ENCODE measurements around the gene CTAG1A.
"Not testable (repeated sequence)": the region's sequence is repeated elsewhere in the genome, so short reads cannot be mapped to it uniquely, and the experiment has no call there.

The CTAG1A gene

GRCh38 chrX:154602226-154602625 is 17.3 kb downstream of the CTAG1A start:
- no peak for DNase-seq (ENCODE audit: low read depth)
- TF ChIP-seq, protein P1, sequence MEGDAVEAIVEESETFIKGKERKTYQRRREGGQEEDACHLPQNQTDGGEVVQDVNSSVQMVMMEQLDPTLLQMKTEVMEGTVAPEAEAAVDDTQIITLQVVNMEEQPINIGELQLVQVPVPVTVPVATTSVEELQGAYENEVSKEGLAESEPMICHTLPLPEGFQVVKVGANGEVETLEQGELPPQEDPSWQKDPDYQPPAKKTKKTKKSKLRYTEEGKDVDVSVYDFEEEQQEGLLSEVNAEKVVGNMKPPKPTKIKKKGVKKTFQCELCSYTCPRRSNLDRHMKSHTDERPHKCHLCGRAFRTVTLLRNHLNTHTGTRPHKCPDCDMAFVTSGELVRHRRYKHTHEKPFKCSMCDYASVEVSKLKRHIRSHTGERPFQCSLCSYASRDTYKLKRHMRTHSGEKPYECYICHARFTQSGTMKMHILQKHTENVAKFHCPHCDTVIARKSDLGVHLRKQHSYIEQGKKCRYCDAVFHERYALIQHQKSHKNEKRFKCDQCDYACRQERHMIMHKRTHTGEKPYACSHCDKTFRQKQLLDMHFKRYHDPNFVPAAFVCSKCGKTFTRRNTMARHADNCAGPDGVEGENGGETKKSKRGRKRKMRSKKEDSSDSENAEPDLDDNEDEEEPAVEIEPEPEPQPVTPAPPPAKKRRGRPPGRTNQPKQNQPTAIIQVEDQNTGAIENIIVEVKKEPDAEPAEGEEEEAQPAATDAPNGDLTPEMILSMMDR (IDR thresholded peaks at IDR 0.05; ENCODE audit: control insufficient read depth, insufficient read depth, low read depth, low read length, missing control alignments) = no peak
- H3K4me3 ChIP-seq (ENCODE audit: control insufficient read depth, low read depth, low read length) = no peak overlapping the region

GRCh38 chrX:154602766-154603437 is 18.0 kb downstream of the CTAG1A start:
- TF ChIP-seq, protein P1 (IDR thresholded peaks at IDR 0.05; ENCODE audit: control insufficient read depth, insufficient read depth, low read depth, low read length, missing control alignments) = no peak
- H3K4me3 ChIP-seq (ENCODE audit: control insufficient read depth, low read depth, low read length) = no peak overlapping the region

GRCh38 chrX:154603438-154604430 is 18.8 kb downstream of the CTAG1A start:
- TF ChIP-seq, protein P1 (IDR thresholded peaks at IDR 0.05; ENCODE audit: control insufficient read depth, insufficient read depth, low read depth, low read length, missing control alignments) = no peak
- H3K4me3 ChIP-seq (ENCODE audit: control insufficient read depth, low read depth, low read length) = no peak overlapping the region
- DNase-seq (ENCODE audit: low read depth) = no peak

More at GRCh38 chrX:154602766-154603437, 18.0 kb downstream of the CTAG1A start:
- DNase-seq (ENCODE audit: low read depth) = no peak

GRCh38 chrX:154605566-154605965 is 20.6 kb downstream of the CTAG1A start:
- no peak for DNase-seq (ENCODE audit: low read depth)
- TF ChIP-seq, protein P1 (IDR thresholded peaks at IDR 0.05; ENCODE audit: control insufficient read depth, insufficient read depth, low read depth, low read length, missing control alignments) = no peak
- no peak overlapping the region for H3K4me3 ChIP-seq (ENCODE audit: control insufficient read depth, low read depth, low read length)

DNA sequence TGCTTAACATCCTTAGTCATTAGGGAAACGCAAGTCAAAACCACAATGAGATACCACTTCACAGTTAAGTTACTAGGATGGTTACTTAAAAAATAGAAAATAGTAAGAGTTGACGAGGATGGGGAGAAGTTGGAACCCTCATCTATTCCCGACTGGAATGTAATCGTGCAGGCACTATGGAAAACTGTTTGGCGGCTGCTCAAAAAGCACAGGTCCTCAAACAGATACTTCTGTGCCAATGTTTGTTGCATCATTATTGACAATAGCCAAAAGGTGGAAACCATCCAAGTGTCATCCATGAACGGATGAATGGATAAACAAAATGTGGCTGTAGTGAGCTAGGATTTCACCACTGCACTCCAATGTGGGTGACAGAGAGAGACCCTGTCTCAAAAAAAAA is 22.4 kb downstream of the CTAG1A start:
- TF ChIP-seq, protein P1 (IDR thresholded peaks at IDR 0.05; ENCODE audit: control insufficient read depth, insufficient read depth, low read depth, low read length, missing control alignments) = no peak
- DNase-seq (ENCODE audit: low read depth) = no peak
- no peak overlapping the region for H3K4me3 ChIP-seq (ENCODE audit: control insufficient read depth, low read depth, low read length)

DNA sequence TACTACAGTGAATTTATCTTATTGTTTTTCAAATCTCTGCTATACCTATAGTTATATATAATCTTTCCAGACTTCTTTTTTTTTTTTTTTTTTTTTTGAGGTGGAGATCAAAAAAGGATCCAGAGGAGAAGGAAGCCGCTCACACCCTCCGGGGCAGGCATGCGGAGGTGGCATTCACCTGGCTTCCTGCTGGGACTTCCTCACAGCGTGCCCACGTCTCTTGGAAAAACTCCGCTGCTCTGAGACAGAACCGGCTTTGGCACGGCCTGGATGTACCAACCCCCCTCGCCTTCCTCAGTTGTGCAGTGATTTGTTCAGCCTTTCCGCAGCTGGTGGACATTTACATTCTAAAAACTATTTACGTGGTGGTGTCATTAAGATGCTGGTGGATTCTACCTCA is 23.0 kb downstream of the CTAG1A start:
- DNase-seq (ENCODE audit: low read depth); H3K4me3 ChIP-seq (ENCODE audit: control insufficient read depth, low read depth, low read length): not testable (repeated sequence)

DNA sequence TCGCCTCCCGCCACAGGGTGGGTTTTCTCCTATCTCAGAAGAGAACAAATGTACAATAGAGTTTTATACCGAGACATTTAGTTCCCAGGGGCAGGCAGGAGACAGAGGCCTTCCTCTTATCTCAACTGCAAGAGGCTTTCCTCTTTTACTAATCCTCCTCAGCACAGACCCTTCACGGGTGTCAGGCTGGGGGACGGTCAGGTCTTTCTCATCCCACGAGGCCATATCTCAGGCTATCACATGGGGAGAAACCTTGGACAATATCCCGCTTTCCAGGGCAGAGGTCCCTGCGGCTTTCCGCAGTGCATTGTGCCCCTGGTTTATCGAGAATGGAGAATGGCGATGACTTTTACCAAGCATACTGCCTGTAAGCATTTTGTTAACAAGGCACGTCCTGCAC is 23.9 kb downstream of the CTAG1A start:
- not testable (repeated sequence) for H3K4me3 ChIP-seq (ENCODE audit: control insufficient read depth, low read depth, low read length)

DNA sequence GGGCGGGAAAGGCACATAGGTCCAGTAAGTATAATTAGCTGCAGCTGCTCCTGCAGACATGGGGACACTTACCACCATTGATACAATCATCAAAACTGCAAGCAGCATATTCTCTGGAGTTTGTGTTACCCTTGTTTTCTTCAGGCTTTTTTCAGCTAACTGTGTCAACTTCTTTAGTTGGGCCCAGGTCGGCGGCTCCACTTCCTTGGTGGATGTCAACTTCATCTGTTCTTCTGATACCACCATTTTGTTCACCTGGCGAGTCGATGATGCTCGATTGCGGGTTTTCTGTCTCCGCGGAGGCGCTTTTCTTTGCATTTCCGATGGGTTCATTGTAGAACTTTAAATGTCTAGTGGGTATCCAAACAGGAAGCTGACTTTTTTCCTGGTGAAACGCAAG is 26.2 kb downstream of the CTAG1A start:
- not testable (repeated sequence) for DNase-seq (ENCODE audit: low read depth); H3K4me3 ChIP-seq (ENCODE audit: control insufficient read depth, low read depth, low read length)

More for the DNA sequence above, 23.9 kb downstream of the CTAG1A start:
- DNase-seq (ENCODE audit: low read depth) = not testable (repeated sequence)

GRCh38 chrX:154613586-154613985 is 28.7 kb downstream of the CTAG1A start:
- not testable (repeated sequence) for H3K4me3 ChIP-seq (ENCODE audit: control insufficient read depth, low read depth, low read length); DNase-seq (ENCODE audit: low read depth)

GRCh38 chrX:154619182-154619581 is 34.2 kb downstream of the CTAG1A start, which contains the start of gene CTAG1B:
Gene CTAG1B, minus strand, starts transcription at chrX:154619282. Its CDS starts 64 bp downstream, at chrX:154619218.
- H3K4me3 ChIP-seq (ENCODE audit: control insufficient read depth, low read depth, low read length); DNase-seq (ENCODE audit: low read depth): not testable (repeated sequence)

GRCh38 chrX:154620767-154621414 is 36.0 kb downstream of the CTAG1A start:
- not testable (repeated sequence) for H3K4me3 ChIP-seq (ENCODE audit: control insufficient read depth, low read depth, low read length); DNase-seq (ENCODE audit: low read depth)
